HS-27A (cell line): Measurements from ENCODE around the gene DSC3.

ENCODE experiments used
- DNase-seq: peaks from one replicate; pipeline ENCODE4 v3.0.0-alpha.2; 2012; ENCODE audit warnings: low read depth, missing footprints

The DSC3 gene

GRCh38 chr18:30971338-30971956, 71.1 kb downstream of the DSC3 start:
- no peak for DNase-seq

GRCh38 chr18:30970196-30970816, 72.2 kb downstream of the DSC3 start:
- no peak for DNase-seq

GRCh38 chr18:30969670-30970170, 72.8 kb downstream of the DSC3 start:
- DNase-seq = no peak

- no peak for DNase-seq
Observed at GRCh38 chr18:30967701-30968100, 74.8 kb downstream of the DSC3 start.

GRCh38 chr18:30965237-30965636, 77.3 kb downstream of the DSC3 start:
- no peak for DNase-seq

GRCh38 chr18:30960661-30961060, 81.9 kb downstream of the DSC3 start:
- no peak for DNase-seq

- DNase-seq = no peak
Observed at GRCh38 chr18:30957066-30957465, 85.5 kb downstream of the DSC3 start.

- DNase-seq = no peak
Observed at GRCh38 chr18:30954262-30954661, 88.3 kb downstream of the DSC3 start.

- no peak for DNase-seq
Observed at GRCh38 chr18:30945761-30946160, 96.8 kb downstream of the DSC3 start.

- DNase-seq = no peak
Observed at GRCh38 chr18:30944773-30945417, 97.6 kb downstream of the DSC3 start.

GRCh38 chr18:30940952-30941539, 101.5 kb downstream of the DSC3 start:
- DNase-seq = no peak
